ENCODE measurements around the gene CA10. TPM values are rescaled to one million over a fixed set of nuclear protein-coding genes. Genes with fewer than 3 reads are reported as not detected.
A peak's percentile ranks its signal among the peaks of the same experiment; 100 is the strongest.

The CA10 gene
- total and polyA plus RNA-seq, 8 donors = 0.09 to 2.0 (median 0.27) TPM; not detected in 4

DNA sequence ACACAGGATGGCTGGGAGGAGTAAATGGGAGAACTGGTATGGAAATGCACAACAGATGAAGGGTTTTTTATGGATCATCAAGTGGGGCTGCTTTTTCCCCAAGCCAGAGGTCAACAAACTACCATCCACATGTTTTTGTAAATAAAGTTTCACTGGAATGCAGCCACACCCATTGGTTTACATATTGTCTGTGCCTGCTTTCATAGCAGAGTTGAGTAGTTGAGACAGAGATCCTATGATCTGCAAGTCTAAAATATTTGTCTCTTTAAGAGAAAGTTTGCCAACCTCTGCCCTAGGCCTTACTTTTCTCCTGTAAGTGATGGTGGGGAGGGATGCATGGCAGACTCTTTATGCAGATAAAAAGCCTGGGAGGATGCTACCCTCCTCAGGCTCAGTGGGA lies 341.4 kb downstream of the CA10 start:
- H3K27me3 ChIP-seq = no peaks in the 10 kb centered on the region
- TF ChIP-seq, protein P1, sequence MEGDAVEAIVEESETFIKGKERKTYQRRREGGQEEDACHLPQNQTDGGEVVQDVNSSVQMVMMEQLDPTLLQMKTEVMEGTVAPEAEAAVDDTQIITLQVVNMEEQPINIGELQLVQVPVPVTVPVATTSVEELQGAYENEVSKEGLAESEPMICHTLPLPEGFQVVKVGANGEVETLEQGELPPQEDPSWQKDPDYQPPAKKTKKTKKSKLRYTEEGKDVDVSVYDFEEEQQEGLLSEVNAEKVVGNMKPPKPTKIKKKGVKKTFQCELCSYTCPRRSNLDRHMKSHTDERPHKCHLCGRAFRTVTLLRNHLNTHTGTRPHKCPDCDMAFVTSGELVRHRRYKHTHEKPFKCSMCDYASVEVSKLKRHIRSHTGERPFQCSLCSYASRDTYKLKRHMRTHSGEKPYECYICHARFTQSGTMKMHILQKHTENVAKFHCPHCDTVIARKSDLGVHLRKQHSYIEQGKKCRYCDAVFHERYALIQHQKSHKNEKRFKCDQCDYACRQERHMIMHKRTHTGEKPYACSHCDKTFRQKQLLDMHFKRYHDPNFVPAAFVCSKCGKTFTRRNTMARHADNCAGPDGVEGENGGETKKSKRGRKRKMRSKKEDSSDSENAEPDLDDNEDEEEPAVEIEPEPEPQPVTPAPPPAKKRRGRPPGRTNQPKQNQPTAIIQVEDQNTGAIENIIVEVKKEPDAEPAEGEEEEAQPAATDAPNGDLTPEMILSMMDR (IDR thresholded peaks at IDR 0.05) = no peak

DNA sequence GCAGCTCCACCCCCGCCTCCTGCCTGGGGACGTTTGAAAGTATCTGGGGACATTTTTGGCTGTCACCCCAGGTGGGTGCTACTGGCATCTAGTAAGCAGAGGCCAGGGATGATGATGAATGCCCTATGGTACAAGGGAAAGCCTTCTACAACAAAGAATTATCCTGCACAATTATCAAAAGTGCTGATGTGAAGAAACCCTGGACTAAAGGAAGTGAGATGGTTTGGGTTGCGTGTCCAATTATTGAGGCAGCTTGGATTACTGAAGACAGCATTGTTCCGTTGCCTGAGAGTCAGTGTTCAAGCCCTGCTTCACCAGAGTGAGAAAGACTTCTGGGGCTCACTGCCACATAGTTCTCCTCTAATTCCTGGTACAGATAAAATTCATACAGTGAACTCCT lies 343.4 kb downstream of the CA10 start:
- no peaks in the 10 kb centered on the region for H3K36me3 ChIP-seq
- no peaks in the 10 kb centered on the region for H3K9me3 ChIP-seq
- no peak for FAIRE-seq
- DNase-seq = no peak
- no peak overlapping the region for H3K4me3 ChIP-seq
- 56 to 60% methylated on average over 4 of the region's 4 CpGs for WGBS, 2 donors
- TF ChIP-seq, protein P1 (IDR thresholded peaks at IDR 0.05) = no peak
- H3K4me1 ChIP-seq = peaks cover 24 to 25% (median 25%) of the 10 kb centered on the region in 3 donors
- H3K27me3 ChIP-seq = no peaks in the 10 kb centered on the region
- ATAC-seq = peak in 1 of 4 donors; percentile 18
- peak overlapping the region in 2 of 4 donors; percentile 66 to 71 for H3K27ac ChIP-seq
- intact Hi-C loops (cut with DNase I) = no loop called here

More for the DNA sequence above, 341.4 kb downstream of the CA10 start:
- Histone ChIP-seq H3K4me1 (peaks cover 24 to 25% (median 25%) of the 10 kb centered on the region in 3 donors), H3K4me3 (no peak overlapping the region), H3K9me3 (no peaks in the 10 kb centered on the region), H3K36me3 (no peaks in the 10 kb centered on the region), H3K27ac (no peak overlapping the region)
- ATAC-seq (no peak), DNase-seq (no peak), FAIRE-seq (no peak)
- intact Hi-C loops (cut with DNase I) = no loop called here

DNA sequence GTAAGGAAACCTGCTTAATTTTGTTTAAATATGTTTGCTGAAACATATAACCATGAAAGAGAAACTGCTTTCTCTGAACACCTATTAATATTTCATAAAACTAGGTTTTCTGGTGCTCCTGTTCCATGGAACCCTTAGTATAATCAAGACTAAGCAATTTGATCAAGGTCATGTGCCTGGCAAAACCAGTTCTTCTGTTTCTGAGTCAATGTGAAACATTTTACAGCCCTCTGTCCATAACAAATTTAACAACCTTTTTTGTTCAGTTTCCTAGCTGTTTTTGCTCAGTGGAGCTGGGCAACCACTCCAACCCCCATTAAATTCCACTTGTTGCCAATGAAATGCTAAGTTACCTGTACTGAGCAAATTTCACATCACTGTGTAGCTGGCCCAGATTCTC lies 344.0 kb downstream of the CA10 start:
- ATAC-seq (peak; percentile 75 to 90 (median 86)), DNase-seq (peak in 3 of 6 donors; percentile 9 to 48 (median 16)), FAIRE-seq (no peak)
- Histone ChIP-seq H3K27me3 (no peaks in the 10 kb centered on the region), H3K36me3 (no peaks in the 10 kb centered on the region), H3K9me3 (no peaks in the 10 kb centered on the region), H3K27ac (peak overlapping the region; percentile 2 to 71 (median 44)), H3K4me3 (no peak overlapping the region), H3K4me1 (peaks cover 24 to 25% (median 25%) of the 10 kb centered on the region in 3 donors)
- intact Hi-C loops (cut with DNase I) = no loop called here
- TF ChIP-seq, protein P1 (IDR thresholded peaks at IDR 0.05) = no peak

DNA sequence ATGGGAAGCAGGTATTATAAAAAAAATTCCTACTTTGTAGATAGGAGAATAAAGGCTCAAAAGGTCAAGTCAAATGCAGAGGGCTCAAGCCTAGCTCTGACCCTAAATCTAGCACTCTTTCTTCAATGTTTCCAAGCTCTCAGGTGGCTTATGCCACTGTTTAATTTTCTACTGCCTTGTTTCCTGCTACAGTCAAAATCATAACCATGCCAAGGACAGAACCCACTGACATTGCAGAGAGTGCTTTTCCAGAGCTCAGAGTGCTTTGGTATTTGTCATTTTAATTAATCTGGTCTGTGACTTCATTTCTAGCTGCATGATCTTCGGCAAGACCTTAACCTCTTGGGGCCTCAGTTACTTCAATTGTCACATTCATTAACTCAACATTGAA lies 344.7 kb downstream of the CA10 start:
- TF ChIP-seq, protein P1 (IDR thresholded peaks at IDR 0.05) = no peak
- no peak for DNase-seq
- Histone ChIP-seq H3K27ac (peak overlapping the region in 3 of 4 donors; percentile 2 to 71 (median 66)), H3K4me3 (no peak overlapping the region), H3K9me3 (no peaks in the 10 kb centered on the region), H3K4me1 (peaks cover 24 to 25% (median 25%) of the 10 kb centered on the region in 3 donors), H3K27me3 (no peaks in the 10 kb centered on the region), H3K36me3 (no peaks in the 10 kb centered on the region)
- ATAC-seq = peak; percentile 50 to 85 (median 80)
- FAIRE-seq = no peak
- 63 to 69% methylated on average over 1 of the region's 1 CpG for WGBS, 2 donors
- intact Hi-C loops (cut with DNase I) = no loop called here

DNA sequence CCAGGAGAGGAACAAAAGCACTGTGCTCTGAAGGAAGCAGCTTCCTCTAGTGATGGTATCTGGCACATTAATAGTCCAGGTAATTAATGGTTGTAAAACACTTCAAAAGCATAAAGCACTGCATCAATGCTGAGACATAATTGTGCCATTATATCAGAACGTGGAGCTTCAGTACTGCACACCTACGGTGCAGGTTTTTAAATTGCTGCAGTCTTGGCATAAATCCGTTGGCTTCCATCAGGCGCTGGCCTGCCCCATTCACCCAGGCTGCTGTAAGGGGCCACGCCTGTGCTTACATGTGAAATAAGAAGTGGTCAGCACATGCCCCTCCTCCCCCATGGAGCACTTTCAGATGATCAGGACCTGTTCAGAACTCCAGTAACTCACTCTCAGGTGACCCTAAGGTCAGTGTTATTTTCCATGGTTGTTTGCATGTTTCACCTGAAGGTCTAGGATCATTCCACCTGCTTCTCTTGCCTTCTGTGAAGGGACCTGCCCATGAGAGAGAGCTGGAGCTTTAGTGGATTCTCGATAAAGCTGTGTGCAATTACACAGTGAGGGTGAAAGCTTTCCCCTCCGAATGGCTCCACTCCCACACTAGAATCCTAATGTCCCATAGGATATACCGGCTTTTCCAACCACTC lies 345.3 kb downstream of the CA10 start:
- Histone ChIP-seq H3K4me1 (peaks cover 24 to 25% (median 25%) of the 10 kb centered on the region in 3 donors), H3K4me3 (no peak overlapping the region), H3K27me3 (no peaks in the 10 kb centered on the region), H3K27ac (peak overlapping the region in 2 of 4 donors; percentile 66 to 71), H3K36me3 (no peaks in the 10 kb centered on the region), H3K9me3 (no peaks in the 10 kb centered on the region)
- ATAC-seq (peak; percentile 17 to 56 (median 30)), DNase-seq (no peak), FAIRE-seq (no peak)
- 60 to 70% methylated on average over 8 of the region's 8 CpGs for WGBS, 2 donors
- TF ChIP-seq, protein P1 (IDR thresholded peaks at IDR 0.05) = no peak
- intact Hi-C loops (cut with DNase I) = no loop called here
